MG63 (cell line): ENCODE measurements around the gene ZNF43. TPM values are rescaled to one million over a fixed set of nuclear protein-coding genes. Genes with fewer than 3 reads are reported as not detected.
A peak's percentile ranks its signal among the peaks of the same experiment; 100 is the strongest.
"Not testable (repeated sequence)": the region's sequence is repeated elsewhere in the genome, so short reads cannot be mapped to it uniquely, and the experiment has no call there.

Experiments used
- DNase-seq: peaks from one replicate; pipeline ENCODE4 v3.0.0-alpha.2; 2020
- H3K27me3 ChIP-seq: fragments of 250-450 bp; sonication (Bioruptor Pico); 2 replicates; pipeline ENCODE4 v1.5.1; 2020; ENCODE audit warnings: mild to moderate bottlenecking, moderate library complexity
- H3K36me3 ChIP-seq: fragments of 250-450 bp; sonication (Bioruptor Pico); 2 replicates; pipeline ENCODE4 v1.5.1; 2020; ENCODE audit warnings: mild to moderate bottlenecking, moderate library complexity
- H3K4me3 ChIP-seq: fragments of 250-450 bp; sonication (Bioruptor Pico); 2 replicates; pipeline ENCODE4 v1.5.1; 2020; ENCODE audit warnings: mild to moderate bottlenecking, moderate library complexity
- H3K9me3 ChIP-seq: fragments of 250-450 bp; sonication (Bioruptor Pico); 2 replicates; pipeline ENCODE4 v1.5.1; 2020; ENCODE audit warnings: mild to moderate bottlenecking, moderate library complexity
- total RNA-seq: library from RNA; depleted of rRNA; stranded (reverse); fragments of >200 nt; shearing (Covaris generic); gene quantifications from 2 replicates; pipeline ENCODE4 v1.2.3, GENCODE V29; 2014; ENCODE audit warnings: low replicate concordance; rRNA removed

ZNF43 gene
- 0.99 and 1.0 TPM in 2 replicates for total RNA-seq

GRCh38 chr19:21835810-21836444 lies at the start of gene ZNF43:
Gene ZNF43 (minus strand): TSS chr19:21836182. CDS start chr19:21836038, 144 bp downstream.
- Histone ChIP-seq H3K27me3 (no peaks in the 10 kb centered on the region), H3K36me3 (no peaks in the 10 kb centered on the region), H3K9me3 (no peaks in the 10 kb centered on the region), H3K4me3 (peak within 1 kb of the TSS; percentile 35)
- peak; percentile 66 for DNase-seq

- H3K9me3 ChIP-seq, H3K4me3 ChIP-seq, DNase-seq, H3K27me3 ChIP-seq, H3K36me3 ChIP-seq: not testable (repeated sequence)
Observed at GRCh38 chr19:21885516-21885915, 49.5 kb upstream of the ZNF43 start.

- DNase-seq, H3K4me3 ChIP-seq, H3K36me3 ChIP-seq, H3K9me3 ChIP-seq, H3K27me3 ChIP-seq: not testable (repeated sequence)
Observed at GRCh38 chr19:21884786-21885185, 48.8 kb upstream of the ZNF43 start.

- Histone ChIP-seq H3K36me3 (no peaks in the 10 kb centered on the region), H3K9me3 (no peaks in the 10 kb centered on the region), H3K4me3 (no peak overlapping the region), H3K27me3 (no peaks in the 10 kb centered on the region)
- DNase-seq: no peak
Observed at GRCh38 chr19:21883516-21883915, 47.5 kb upstream of the ZNF43 start.

- H3K4me3 ChIP-seq, H3K36me3 ChIP-seq, DNase-seq, H3K9me3 ChIP-seq, H3K27me3 ChIP-seq: not testable (repeated sequence)
Observed at GRCh38 chr19:21880761-21881160, 44.8 kb upstream of the ZNF43 start.

- H3K4me3 ChIP-seq: no peak overlapping the region
- H3K36me3 ChIP-seq: no peaks in the 10 kb centered on the region
- no peaks in the 10 kb centered on the region for H3K27me3 ChIP-seq
- DNase-seq: no peak
- H3K9me3 ChIP-seq: no peaks in the 10 kb centered on the region
Observed at GRCh38 chr19:21878646-21879045, 42.7 kb upstream of the ZNF43 start.

- Histone ChIP-seq H3K9me3 (no peaks in the 10 kb centered on the region), H3K27me3 (no peaks in the 10 kb centered on the region), H3K4me3 (no peak overlapping the region), H3K36me3 (no peaks in the 10 kb centered on the region)
- no peak for DNase-seq
Observed at GRCh38 chr19:21877976-21878375, 42.0 kb upstream of the ZNF43 start.

GRCh38 chr19:21876608-21877007 lies 40.6 kb upstream of the ZNF43 start:
- H3K4me3 ChIP-seq, DNase-seq, H3K36me3 ChIP-seq, H3K9me3 ChIP-seq, H3K27me3 ChIP-seq: not testable (repeated sequence)

- Histone ChIP-seq H3K9me3 (no peaks in the 10 kb centered on the region), H3K27me3 (no peaks in the 10 kb centered on the region), H3K36me3 (no peaks in the 10 kb centered on the region), H3K4me3 (no peak overlapping the region)
- DNase-seq: no peak
Observed at GRCh38 chr19:21856773-21857514, 21.0 kb upstream of the ZNF43 start.

GRCh38 chr19:21851596-21852345 lies 15.8 kb upstream of the ZNF43 start:
- no peaks in the 10 kb centered on the region for H3K27me3 ChIP-seq
- H3K9me3 ChIP-seq: no peaks in the 10 kb centered on the region
- H3K36me3 ChIP-seq: no peaks in the 10 kb centered on the region
- peak overlapping the region; percentile 56 for H3K4me3 ChIP-seq
- peak; percentile 80 for DNase-seq

GRCh38 chr19:21850656-21851255 lies 14.8 kb upstream of the ZNF43 start:
- Histone ChIP-seq H3K27me3 (no peaks in the 10 kb centered on the region), H3K9me3 (no peaks in the 10 kb centered on the region), H3K4me3 (peak overlapping the region; percentile 56; the same call in 1 of the 2 replicates), H3K36me3 (no peaks in the 10 kb centered on the region)
- no peak for DNase-seq

GRCh38 chr19:21848706-21849105 lies 12.7 kb upstream of the ZNF43 start:
- no peak for DNase-seq
- Histone ChIP-seq H3K27me3 (no peaks in the 10 kb centered on the region), H3K36me3 (no peaks in the 10 kb centered on the region), H3K4me3 (no peak overlapping the region), H3K9me3 (no peaks in the 10 kb centered on the region)

GRCh38 chr19:21843081-21843480 lies 7.1 kb upstream of the ZNF43 start:
- H3K27me3 ChIP-seq: no peaks in the 10 kb centered on the region
- H3K36me3 ChIP-seq: no peaks in the 10 kb centered on the region
- H3K4me3 ChIP-seq: no peak overlapping the region
- no peak for DNase-seq
- no peaks in the 10 kb centered on the region for H3K9me3 ChIP-seq

- Histone ChIP-seq H3K36me3 (no peaks in the 10 kb centered on the region), H3K27me3 (no peaks in the 10 kb centered on the region), H3K4me3 (no peak overlapping the region), H3K9me3 (no peaks in the 10 kb centered on the region)
- no peak for DNase-seq
Observed at GRCh38 chr19:21841488-21842097, 5.6 kb upstream of the ZNF43 start.

- DNase-seq: no peak
- no peaks in the 10 kb centered on the region for H3K9me3 ChIP-seq
- no peaks in the 10 kb centered on the region for H3K27me3 ChIP-seq
- H3K4me3 ChIP-seq: no peak overlapping the region
- H3K36me3 ChIP-seq: no peaks in the 10 kb centered on the region
Observed at GRCh38 chr19:21841081-21841480, 5.1 kb upstream of the ZNF43 start.

GRCh38 chr19:21839976-21840375 lies 4.0 kb upstream of the ZNF43 start:
- no peaks in the 10 kb centered on the region for H3K9me3 ChIP-seq
- H3K27me3 ChIP-seq: no peaks in the 10 kb centered on the region
- H3K4me3 ChIP-seq: no peak overlapping the region
- no peaks in the 10 kb centered on the region for H3K36me3 ChIP-seq
- DNase-seq: no peak

GRCh38 chr19:21838646-21839045 lies 2.7 kb upstream of the ZNF43 start:
- Histone ChIP-seq H3K36me3 (no peaks in the 10 kb centered on the region), H3K4me3 (no peak overlapping the region), H3K27me3 (no peaks in the 10 kb centered on the region), H3K9me3 (no peaks in the 10 kb centered on the region)
- DNase-seq: no peak
